Measurements from ENCODE around the gene GLIS1.

DNA sequence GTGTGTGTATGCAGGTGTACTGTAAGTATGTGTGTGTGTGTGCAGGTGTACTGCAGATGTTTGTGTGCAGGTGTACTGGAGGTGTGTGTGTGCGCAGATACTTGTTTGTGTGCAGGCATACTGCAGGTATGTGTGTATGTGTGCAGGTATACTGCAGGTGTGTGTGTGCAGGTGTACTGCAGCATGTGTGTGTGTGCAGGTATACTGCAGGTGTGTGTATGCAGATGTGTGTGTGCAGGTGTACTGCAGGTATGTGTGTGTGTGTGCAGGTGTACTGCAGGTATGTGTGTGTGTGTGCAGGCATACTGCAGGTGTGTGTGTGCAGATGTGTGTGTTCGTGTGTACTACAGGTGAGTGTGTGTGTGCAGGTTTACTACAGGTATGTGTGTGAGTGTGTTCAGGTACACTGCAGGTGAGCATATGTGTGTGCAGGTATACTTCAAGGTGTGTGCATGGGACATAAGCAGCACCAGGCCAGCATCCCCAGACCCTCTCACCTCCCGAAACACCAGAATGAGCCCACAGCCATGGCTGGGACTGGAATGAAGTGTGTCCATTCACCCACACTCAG is 182.2 kb downstream of the GLIS1 start:
- TF ChIP-seq, protein P1, sequence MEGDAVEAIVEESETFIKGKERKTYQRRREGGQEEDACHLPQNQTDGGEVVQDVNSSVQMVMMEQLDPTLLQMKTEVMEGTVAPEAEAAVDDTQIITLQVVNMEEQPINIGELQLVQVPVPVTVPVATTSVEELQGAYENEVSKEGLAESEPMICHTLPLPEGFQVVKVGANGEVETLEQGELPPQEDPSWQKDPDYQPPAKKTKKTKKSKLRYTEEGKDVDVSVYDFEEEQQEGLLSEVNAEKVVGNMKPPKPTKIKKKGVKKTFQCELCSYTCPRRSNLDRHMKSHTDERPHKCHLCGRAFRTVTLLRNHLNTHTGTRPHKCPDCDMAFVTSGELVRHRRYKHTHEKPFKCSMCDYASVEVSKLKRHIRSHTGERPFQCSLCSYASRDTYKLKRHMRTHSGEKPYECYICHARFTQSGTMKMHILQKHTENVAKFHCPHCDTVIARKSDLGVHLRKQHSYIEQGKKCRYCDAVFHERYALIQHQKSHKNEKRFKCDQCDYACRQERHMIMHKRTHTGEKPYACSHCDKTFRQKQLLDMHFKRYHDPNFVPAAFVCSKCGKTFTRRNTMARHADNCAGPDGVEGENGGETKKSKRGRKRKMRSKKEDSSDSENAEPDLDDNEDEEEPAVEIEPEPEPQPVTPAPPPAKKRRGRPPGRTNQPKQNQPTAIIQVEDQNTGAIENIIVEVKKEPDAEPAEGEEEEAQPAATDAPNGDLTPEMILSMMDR (conservative IDR thresholded peaks at IDR 0.05; ENCODE audit: low read depth in 2 of 2), result no peak
- no peak for TF ChIP-seq CREB1 (CRISPR knock-in tag; IDR thresholded peaks at IDR 0.05; ENCODE audit: low read depth)
- no peak for TF ChIP-seq EZH2 (IDR thresholded peaks at IDR 0.05; ENCODE audit: low read depth, unreplicated experiment)
- TF ChIP-seq POLR2AphosphoS5 (IDR thresholded peaks at IDR 0.05; ENCODE audit: low read depth), result no peak
- TF ChIP-seq, protein P2, sequence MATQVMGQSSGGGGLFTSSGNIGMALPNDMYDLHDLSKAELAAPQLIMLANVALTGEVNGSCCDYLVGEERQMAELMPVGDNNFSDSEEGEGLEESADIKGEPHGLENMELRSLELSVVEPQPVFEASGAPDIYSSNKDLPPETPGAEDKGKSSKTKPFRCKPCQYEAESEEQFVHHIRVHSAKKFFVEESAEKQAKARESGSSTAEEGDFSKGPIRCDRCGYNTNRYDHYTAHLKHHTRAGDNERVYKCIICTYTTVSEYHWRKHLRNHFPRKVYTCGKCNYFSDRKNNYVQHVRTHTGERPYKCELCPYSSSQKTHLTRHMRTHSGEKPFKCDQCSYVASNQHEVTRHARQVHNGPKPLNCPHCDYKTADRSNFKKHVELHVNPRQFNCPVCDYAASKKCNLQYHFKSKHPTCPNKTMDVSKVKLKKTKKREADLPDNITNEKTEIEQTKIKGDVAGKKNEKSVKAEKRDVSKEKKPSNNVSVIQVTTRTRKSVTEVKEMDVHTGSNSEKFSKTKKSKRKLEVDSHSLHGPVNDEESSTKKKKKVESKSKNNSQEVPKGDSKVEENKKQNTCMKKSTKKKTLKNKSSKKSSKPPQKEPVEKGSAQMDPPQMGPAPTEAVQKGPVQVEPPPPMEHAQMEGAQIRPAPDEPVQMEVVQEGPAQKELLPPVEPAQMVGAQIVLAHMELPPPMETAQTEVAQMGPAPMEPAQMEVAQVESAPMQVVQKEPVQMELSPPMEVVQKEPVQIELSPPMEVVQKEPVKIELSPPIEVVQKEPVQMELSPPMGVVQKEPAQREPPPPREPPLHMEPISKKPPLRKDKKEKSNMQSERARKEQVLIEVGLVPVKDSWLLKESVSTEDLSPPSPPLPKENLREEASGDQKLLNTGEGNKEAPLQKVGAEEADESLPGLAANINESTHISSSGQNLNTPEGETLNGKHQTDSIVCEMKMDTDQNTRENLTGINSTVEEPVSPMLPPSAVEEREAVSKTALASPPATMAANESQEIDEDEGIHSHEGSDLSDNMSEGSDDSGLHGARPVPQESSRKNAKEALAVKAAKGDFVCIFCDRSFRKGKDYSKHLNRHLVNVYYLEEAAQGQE (IDR thresholded peaks at IDR 0.05; ENCODE audit: unreplicated experiment), result no peak
- TF ChIP-seq ZNF114 (CRISPR knock-in tag; IDR thresholded peaks at IDR 0.05), result no peak
- TF ChIP-seq, protein P3, sequence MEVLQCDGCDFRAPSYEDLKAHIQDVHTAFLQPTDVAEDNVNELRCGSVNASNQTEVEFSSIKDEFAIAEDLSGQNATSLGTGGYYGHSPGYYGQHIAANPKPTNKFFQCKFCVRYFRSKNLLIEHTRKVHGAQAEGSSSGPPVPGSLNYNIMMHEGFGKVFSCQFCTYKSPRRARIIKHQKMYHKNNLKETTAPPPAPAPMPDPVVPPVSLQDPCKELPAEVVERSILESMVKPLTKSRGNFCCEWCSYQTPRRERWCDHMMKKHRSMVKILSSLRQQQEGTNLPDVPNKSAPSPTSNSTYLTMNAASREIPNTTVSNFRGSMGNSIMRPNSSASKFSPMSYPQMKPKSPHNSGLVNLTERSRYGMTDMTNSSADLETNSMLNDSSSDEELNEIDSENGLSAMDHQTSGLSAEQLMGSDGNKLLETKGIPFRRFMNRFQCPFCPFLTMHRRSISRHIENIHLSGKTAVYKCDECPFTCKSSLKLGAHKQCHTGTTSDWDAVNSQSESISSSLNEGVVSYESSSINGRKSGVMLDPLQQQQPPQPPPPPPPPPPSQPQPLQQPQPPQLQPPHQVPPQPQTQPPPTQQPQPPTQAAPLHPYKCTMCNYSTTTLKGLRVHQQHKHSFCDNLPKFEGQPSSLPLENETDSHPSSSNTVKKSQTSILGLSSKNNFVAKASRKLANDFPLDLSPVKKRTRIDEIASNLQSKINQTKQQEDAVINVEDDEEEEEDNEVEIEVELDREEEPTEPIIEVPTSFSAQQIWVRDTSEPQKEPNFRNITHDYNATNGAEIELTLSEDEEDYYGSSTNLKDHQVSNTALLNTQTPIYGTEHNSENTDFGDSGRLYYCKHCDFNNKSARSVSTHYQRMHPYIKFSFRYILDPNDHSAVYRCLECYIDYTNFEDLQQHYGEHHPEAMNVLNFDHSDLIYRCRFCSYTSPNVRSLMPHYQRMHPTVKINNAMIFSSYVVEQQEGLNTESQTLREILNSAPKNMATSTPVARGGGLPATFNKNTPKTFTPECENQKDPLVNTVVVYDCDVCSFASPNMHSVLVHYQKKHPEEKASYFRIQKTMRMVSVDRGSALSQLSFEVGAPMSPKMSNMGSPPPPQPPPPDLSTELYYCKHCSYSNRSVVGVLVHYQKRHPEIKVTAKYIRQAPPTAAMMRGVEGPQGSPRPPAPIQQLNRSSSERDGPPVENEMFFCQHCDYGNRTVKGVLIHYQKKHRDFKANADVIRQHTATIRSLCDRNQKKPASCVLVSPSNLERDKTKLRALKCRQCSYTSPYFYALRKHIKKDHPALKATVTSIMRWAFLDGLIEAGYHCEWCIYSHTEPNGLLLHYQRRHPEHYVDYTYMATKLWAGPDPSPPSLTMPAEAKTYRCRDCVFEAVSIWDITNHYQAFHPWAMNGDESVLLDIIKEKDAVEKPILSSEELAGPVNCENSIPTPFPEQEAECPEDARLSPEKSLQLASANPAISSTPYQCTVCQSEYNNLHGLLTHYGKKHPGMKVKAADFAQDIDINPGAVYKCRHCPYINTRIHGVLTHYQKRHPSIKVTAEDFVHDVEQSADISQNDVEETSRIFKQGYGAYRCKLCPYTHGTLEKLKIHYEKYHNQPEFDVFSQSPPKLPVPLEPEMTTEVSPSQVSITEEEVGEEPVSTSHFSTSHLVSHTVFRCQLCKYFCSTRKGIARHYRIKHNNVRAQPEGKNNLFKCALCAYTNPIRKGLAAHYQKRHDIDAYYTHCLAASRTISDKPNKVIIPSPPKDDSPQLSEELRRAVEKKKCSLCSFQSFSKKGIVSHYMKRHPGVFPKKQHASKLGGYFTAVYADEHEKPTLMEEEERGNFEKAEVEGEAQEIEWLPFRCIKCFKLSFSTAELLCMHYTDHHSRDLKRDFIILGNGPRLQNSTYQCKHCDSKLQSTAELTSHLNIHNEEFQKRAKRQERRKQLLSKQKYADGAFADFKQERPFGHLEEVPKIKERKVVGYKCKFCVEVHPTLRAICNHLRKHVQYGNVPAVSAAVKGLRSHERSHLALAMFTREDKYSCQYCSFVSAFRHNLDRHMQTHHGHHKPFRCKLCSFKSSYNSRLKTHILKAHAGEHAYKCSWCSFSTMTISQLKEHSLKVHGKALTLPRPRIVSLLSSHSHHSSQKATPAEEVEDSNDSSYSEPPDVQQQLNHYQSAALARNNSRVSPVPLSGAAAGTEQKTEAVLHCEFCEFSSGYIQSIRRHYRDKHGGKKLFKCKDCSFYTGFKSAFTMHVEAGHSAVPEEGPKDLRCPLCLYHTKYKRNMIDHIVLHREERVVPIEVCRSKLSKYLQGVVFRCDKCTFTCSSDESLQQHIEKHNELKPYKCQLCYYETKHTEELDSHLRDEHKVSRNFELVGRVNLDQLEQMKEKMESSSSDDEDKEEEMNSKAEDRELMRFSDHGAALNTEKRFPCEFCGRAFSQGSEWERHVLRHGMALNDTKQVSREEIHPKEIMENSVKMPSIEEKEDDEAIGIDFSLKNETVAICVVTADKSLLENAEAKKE (CRISPR knock-in tag; IDR thresholded peaks at IDR 0.05), result no peak
- TF ChIP-seq EZH2phosphoT487 (IDR thresholded peaks at IDR 0.05; ENCODE audit: unreplicated experiment), result no peak
- no peak for TF ChIP-seq STAT1 (IDR thresholded peaks at IDR 0.05; ENCODE audit: unreplicated experiment)
- TF ChIP-seq, protein P4, sequence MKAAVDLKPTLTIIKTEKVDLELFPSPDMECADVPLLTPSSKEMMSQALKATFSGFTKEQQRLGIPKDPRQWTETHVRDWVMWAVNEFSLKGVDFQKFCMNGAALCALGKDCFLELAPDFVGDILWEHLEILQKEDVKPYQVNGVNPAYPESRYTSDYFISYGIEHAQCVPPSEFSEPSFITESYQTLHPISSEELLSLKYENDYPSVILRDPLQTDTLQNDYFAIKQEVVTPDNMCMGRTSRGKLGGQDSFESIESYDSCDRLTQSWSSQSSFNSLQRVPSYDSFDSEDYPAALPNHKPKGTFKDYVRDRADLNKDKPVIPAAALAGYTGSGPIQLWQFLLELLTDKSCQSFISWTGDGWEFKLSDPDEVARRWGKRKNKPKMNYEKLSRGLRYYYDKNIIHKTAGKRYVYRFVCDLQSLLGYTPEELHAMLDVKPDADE (IDR thresholded peaks at IDR 0.05), result no peak
- no peak for TF ChIP-seq JUNB (IDR thresholded peaks at IDR 0.05; ENCODE audit: unreplicated experiment)

Data from GM23338 (cell line).